Left lobe of liver (tissue), 2 donors: ENCODE data around the gene CUL3. TPM values are rescaled to one million over a fixed set of nuclear protein-coding genes. Genes with fewer than 3 reads are reported as not detected.
"Not testable (repeated sequence)": the region's sequence is repeated elsewhere in the genome, so short reads cannot be mapped to it uniquely, and the experiment has no call there.

ENCODE experiments used
- ATAC-seq: fragments of 200-7000 bp; cut with Tn5 transposase; one replicate; pipeline ENCODE4 v1.9.1; 2020; ENCODE audit warnings: mild to moderate bottlenecking, moderate library complexity
- DNase-seq: peaks from one replicate; pipeline ENCODE4 v3.0.0-alpha.2; 2020; ENCODE audit warnings: low spot score
- total RNA-seq: library from RNA; stranded (reverse); gene quantifications from one replicate; pipeline ENCODE4 v1.2.1, GENCODE V29; 2021
- donor health status: DM: no; HTN: no; CAD: no; lungs with moderate emphysema.
- donor health status: DM: no; HTN: yes; CAD: no.

CUL3 gene
- total RNA-seq, 1 donor from 2014 or later = 34.6 TPM

DNA sequence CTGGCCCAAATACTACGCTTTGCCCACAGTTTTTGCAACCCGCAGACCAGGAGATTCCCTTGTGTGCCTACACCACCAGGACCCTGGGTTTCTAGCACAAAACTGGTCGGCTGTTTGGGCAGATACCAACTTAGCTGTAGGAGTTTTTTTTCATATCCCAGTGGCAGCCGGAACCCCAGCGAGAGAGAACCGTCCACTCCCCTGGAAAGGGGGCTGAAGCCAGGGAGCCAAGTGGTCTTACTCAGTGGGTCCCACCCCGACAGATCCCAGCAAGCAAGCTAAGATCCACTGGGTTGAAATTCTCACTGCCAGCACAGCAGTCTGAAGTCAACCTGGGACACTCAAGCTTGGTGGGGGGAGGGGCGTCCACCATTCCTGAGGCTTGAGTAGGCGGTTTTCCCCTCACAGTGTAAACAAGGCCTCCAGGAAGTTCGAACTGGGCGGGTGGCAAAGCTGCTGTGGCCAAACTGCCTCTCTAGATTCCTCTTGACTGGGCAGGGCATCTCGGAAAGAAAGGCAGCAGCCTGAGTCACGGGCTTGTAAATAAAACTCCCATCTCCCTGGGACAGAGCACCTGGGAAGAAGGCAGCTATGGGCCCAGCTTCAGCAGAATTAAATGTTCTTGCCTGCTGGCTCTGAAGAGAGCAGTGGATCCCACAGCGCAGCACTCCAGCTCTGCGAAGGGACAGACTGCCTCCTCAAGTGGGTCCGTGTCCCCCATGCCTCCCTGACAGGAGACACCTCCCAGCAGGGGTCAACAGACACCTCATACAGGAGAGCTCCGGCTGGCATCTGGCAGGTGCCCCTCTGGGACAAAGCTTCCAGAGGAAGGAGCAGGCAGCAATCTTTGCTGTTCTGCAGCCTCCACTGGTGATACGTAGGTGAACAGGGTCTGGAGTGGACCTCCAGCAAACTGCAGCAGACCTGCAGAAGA lies 99.8 kb downstream of the CUL3 start:
- ATAC-seq = peak; percentile 16
- not testable (repeated sequence) for DNase-seq

DNA sequence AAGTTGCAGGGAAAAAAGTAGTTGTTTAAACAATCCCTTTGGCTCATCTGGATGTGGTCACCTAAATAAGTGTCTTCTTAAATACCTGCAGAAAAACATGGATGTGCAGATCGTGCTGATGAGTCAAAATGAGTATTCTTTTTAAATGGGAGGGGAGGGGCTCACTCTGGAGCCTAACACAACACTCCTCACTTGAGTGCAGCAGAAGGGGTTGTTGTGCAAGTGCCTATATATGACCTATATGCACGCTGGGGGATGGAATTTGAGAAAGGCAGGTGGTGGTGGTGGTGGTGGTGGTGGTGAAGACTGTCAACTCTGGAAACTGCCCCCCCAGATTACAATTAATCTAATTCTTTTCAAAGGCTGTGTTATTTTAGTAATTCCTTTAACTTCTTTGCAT lies 105.3 kb downstream of the CUL3 start:
- DNase-seq = no peak
- ATAC-seq = no peak

DNA sequence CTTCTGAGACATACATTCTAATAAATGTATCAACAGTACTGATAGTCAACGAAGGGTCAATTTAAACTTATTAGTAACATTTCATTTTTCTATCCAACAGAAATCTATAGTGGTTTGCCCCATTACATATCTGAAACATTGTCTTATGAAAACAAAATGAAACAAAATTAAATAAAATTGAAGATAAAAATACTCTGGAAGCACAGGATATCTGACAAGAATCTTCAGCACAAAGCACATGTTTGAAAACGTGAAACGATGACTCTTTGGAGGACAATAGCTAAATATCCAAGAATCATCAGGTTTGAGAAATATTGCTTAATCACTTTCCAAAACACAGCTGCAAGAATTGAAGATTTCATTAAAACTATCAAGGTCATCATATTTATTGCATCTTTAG lies 112.3 kb downstream of the CUL3 start:
- no peak for ATAC-seq
- no peak for DNase-seq

DNA sequence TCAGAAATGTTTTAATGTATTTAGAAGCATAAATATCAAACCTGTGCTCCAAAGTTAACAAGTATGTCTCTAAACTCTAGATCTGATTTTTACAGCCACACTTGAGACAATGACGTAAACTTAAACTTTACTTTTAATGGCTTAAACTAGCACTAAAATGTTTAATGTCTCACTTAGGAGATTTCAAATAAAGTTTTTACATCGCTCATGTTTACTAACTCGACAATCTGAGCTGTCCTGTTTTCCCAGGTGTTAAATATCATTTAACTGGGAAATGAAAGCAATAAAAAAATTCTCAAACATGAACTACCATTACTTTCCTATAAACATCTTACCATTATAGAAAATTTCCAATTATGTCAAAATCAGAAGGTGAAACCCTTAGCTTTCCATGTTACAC lies 113.0 kb downstream of the CUL3 start:
- no peak for DNase-seq
- no peak for ATAC-seq

DNA sequence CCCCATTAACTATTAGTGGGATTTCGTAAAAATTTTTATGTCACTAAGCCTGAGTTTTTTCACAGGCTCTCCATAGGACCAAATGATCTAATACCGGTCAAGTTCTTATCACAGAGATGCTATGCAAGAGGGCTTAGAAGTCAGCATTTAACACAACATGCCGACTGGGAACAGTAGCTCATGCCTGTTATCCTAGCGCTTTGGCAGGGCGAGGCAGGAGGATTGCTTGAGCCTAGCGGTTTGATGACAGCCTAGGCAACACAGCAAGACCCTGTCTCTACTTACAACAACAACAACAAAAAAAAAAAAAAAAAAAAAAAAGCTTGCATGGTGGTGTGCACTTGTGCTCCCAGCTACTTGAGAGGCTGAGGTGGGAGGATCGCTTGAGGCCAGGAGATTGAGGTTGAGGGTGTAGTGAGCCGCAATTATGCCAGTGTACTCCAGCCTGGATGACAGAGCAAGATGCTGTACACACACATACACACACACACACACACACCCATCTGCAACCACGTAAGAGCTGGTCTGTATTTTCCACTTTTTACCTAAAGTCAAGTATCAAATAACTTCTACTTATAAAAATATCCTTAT lies 115.7 kb downstream of the CUL3 start:
- no peak for DNase-seq
- ATAC-seq = no peak

DNA sequence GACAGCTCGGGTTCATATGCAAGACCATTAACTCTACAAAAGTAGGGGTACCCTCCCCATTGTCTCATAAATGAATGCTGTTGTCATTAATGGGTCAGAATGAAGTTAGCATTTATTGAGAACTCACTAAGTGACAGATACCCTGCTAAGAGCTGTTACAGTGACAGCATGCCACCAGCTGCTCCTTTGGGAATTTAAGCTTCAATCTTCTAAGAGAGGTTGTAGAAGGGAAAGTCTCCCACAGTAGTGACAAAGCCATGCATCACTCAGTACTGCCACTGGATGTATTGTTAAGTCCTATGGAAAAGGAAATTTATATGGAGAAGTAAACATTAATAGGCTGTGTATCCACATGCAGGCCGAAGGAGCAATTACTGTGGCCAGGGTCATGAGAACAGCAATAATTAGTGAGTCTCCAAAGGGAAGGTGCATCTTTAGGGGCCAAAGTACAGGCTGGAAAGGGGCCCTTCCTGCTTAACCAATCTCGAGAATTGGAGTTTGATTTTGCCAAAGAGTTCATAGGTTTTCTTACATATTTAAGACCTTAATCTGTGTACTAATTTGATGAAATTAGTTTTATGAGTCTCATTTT lies 118.8 kb downstream of the CUL3 start:
- no peak for DNase-seq
- no peak for ATAC-seq

DNA sequence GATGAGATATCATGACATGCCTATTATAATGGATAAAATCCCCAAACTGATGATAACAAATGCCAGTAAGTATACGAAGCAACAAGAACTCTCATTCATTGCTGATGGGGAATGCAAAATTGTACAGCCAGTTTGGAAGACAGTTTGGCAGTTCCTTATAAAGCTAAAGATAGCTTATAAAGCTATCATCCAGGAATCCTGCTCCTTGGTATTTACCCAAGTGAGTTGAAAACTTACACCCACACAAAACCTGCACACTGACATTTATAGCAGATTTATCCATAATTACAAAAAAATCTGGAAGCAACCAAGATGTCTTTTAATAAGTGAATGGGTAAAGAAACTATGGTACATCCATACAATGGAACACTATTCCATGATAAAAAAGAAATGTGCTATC lies 123.8 kb downstream of the CUL3 start:
- ATAC-seq = no peak
- no peak for DNase-seq

DNA sequence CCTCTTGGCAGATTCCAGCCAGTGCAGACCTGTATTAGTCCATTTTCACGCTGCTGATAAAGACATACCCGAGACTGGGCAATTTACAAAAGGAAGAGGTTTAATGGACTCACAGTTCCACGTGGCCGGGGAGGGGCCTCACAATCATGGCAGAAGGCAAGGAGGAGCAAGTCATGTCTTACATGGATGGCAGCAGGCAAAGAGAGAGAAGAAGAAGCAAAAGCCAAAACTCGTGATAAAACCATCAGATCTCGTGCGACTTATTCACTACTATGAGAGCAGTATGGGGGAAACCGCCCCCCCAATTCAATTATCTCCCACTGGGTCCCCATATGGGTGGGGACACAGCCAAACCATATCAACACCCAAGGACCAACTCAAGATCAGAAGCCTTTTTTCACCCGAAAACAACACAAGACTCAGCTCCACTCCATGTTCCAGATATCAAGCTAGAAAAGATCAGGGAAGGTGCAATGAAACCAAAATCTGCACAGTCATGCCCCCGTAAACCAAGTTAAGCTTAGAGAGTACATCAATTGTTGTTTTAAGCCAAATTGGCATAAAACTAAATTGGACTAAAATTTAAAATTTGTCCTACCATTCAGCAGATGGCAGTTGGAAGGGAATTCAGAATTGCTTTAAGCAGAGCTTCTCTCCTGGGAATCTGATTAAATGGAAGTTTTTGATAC lies 127.6 kb downstream of the CUL3 start:
- DNase-seq (no peak), ATAC-seq (no peak)

DNA sequence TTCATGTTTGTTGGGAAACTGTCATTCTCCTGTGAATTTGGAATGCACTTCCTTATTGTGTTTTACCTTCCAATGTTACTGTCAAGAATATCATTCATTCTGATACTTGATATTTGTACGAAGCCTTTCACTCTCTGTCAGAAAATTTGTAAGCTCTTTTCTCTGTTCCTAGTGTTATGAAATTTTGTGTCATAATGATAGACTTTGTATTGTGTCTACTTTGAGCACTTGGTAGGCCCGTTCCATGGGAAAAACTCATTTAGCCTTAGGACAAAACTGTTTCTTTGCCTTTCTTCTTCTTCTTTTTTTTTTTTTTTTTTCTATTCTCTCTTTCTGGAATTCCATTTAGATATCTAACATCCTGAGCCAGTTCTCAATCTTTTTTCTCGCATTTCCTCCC lies 131.3 kb downstream of the CUL3 start:
- DNase-seq (no peak), ATAC-seq (peak; percentile 41)

DNA sequence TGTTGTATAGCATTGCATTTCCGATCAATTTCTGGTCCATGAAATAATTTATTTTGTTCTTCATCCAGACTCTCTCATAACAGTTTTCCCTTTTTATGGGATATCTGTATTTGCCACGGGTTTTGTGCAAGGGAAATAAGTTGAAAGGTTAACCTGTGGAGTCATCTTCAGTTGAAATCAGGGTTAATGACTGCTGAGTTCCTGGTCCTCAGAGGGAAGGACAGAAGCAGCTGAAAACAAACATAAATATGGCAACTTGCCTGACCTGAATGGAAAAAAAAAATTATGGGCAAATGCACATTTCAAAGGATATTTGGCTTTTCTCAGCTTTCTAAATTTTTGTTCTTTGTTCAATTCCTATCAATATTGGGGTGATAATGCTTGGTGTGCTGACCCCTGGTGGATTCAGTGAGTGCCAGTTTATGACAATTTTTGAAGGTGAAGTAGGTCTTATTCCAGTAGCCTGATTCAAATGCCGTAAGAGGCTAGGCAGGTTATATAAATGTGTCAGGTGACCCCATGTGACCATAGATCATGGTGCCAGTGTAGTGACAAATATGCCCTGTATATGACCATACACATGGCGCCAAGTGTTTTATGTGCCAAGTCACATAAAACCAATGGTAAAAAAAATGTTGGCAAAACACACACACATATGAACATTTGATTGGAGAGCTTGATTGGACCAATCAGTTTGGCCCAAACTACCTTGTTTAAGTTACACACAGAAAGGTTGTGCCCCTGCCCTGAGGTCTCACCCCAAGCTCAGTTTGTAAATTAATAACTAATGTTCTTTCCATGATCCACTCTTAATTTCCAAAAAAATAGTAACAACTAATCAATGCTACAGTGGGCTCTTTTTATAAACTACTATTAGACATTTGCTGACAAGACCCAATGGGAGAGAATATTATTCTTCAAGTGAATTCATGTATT lies 135.7 kb downstream of the CUL3 start:
- peak; percentile 82 for DNase-seq
- ATAC-seq = peak; percentile 82

DNA sequence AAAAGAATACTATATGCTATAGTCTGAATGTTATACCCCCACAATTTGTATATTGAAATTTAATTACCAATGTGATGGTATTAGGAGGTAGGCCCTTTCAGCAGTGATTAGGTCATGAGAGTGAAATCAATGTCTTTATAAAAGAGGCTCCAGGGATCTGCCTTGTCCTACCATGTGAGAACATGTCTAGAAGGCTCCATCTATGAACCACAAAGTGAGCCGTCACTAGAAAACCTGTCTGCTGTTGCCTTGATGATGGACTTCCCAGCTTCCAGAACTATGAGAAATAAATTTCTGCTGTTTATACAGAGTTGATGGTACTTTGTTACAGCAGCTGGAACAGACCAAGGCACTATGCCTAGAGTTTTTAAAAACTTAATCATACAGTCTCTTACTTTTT lies 136.9 kb downstream of the CUL3 start:
- DNase-seq = no peak
- ATAC-seq = no peak

DNA sequence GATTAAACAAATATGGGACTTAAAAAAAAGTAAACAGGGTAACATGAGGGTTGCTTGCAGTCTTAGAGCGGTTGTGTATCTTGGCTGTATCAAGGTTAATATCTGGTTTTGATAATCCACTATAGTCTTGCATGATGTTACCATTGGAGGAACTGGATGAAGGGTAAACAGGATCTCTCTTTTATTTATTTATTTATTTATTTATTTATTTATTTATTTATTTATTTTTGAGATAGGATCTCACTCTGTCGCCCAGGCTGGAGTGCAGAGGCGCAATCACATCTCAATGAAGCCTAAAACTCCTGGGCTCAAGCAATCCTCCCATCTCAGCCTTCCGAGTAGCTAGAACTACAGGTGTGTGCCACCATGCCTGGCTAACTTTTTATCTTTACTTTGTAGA lies 140.4 kb downstream of the CUL3 start:
- DNase-seq (no peak), ATAC-seq (no peak)

DNA sequence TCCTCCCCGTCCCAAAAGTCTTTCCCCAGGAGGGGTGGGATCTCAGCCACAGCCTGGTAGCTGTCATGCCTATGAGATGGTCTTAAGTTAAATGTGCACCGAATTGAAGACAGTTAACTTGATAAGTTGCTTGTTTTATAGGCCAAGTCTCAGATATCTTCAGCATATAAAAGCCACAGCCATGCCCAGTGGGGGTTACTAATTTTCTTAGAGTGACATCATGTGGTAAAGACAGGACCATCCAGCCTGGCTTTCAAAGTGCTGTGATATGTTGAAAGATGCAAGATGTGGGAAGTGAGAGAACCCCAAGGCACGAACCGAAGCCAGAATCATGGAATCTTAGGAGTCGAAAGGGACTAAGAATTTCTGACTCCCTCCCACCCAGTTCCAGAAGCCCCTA lies 141.1 kb downstream of the CUL3 start:
- ATAC-seq (peak; percentile 56), DNase-seq (no peak)

DNA sequence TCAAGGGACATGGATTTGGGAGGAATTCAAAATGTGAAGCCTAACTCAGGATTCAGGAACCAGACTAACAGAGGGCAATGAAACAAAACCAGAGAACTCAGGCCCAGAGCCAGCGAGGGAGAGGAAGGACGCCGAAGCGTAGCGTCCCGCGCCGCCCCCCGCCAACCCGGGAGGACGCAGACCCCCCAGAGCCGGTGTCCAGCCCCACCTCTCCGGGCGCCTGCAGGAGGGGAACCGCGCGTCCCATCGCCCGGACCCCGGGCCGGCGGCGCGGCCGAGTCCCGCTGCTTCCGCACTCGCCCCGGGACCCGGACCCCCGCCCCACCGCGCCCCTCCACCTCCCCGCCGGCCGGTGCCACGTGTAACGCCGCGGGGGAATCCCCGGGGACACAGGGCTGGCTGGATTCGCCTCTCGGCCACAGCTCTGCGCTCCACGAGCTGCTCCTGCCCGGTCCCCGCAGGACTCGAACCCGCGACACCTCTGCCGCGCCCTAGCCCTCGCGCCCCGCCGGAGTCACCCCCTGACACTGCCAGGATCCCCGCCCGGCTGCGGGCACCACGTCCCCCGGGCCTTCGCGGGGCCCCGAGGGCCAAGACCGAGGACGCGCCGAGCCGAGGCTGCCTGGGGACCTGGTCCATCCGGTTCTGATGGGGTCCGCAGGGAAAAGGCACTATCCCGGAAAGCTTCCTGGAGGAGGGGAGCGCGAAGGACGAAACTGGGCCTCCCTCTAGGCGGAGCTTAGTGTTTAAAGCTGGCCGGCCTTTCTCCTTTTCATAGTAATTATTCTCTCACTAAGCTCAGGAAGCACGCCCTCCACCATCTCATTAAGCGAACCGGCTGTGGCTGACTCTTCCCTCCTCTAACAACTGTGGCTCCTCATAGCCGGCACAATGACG lies 142.8 kb downstream of the CUL3 start:
- peak; percentile 78 for ATAC-seq
- peak; percentile 57 for DNase-seq

DNA sequence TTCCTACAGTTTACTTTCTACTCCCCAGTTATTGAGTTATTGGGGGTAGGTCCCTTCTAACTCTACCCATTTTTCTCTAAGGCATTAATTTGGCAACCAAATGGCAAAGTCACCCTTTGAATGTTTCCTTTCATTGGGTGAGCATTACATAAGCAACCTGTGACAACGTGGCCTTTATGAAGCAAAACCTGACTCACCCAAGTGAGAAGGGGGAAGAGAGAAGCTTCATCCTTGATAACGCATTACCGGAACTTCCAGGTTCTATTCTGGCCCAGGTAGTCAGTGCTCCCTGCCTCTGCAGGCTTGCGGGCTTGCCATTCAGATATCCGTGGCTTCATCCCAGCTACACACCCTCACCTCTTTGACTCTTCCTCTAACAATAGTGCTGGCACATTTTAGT lies 144.2 kb downstream of the CUL3 start:
- no peak for ATAC-seq
- no peak for DNase-seq

DNA sequence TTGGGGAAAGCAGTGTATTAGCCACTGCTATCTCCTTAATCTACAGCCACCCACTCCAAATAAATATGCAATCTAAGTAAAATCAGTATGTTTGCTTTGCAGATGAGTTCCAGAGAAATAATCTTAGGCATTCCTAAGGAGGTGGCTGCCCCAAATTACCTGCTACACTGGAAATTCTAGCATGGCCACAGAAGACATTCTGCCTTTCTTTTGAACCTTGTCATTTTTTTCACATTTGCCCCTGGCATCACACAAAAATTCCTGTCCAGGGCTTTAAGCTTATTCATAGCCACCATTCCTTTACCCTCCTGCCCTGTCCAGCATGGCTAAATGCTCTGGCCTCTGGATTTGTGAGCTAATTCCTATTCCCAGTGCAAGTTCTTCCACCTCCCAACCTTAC lies 146.4 kb downstream of the CUL3 start:
- ATAC-seq = no peak
- no peak for DNase-seq

DNA sequence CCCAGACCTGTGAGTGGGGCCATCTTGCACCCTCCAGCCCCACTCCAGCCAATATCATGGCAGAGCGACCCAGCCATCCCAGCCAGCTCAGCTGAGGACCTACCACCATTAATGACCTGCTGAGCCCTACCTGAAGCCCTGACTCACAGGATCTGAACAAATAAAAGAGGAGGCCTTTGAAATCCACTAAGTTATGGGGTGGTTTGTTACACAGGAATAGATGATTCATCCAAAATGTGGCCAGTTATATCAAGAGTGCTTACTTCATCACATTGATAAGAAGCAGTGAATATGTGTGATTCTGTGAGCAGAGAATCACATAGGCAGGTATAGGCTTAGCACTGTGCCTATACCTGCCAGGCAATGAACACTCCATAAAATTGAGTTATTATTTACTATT lies 148.5 kb downstream of the CUL3 start:
- no peak for ATAC-seq
- no peak for DNase-seq

DNA sequence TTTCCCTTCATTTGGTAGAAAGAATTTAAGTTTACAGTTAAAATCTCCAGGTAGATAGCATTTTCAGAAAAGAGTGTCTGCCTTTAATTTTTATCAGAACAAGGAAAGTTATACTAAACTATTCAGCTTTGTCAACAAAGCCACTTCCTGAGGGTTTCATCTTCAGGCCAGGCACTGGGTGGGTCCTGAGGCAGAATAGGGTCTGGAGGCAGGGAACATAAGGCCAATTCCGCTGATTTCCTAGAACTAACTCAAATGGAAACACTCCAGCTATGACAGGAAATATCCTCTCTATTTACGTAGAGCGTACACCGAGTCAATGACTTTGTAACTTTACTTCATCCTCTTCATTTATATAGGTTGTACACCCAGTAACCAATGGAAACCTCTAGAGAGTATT lies 150.5 kb downstream of the CUL3 start:
- DNase-seq = no peak
- no peak for ATAC-seq

DNA sequence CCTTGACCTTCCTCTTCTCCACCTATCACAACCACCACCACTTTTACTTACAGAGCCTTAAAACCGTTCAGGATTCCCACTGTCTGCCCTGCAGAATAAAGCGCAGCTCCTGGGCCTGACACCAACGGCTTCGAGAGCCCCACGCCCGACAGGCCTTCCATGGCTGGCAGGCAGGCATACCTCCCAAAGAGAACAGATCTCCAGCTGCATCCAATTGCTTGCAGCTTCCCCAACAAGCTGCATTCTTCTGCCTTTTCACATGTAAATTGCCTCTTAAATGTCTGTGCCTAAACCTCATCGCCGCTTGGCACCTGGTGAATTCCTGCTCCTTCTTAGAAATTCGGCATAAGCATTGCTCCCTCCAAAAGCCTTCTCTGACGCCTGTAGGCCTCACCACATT lies 151.7 kb downstream of the CUL3 start:
- no peak for DNase-seq

More for the DNA sequence above, 151.7 kb downstream of the CUL3 start:
- no peak for ATAC-seq
